Astrocyte of the cerebellum (primary cell): ENCODE results near the gene DHX34.

Experiments used
- DNase-seq: peaks from one replicate; pipeline ENCODE4 v3.0.0-alpha.2; 2011; ENCODE audit warnings: low read depth
- H3K4me3 ChIP-seq: 2 replicates; pipeline ENCODE4 v1.5.1; 2011; ENCODE audit warnings: mild to moderate bottlenecking, low read depth, low read length, moderate library complexity
- CTCF ChIP-seq: IDR thresholded peaks from 2 replicates; pipeline ENCODE4 v1.5.1; 2012; ENCODE audit warnings: low read length, low read depth, moderate library complexity, mild to moderate bottlenecking; ENCODE audit errors: missing control alignments
- in situ Hi-C: cut with HindIII; loops from 2 replicates; pipeline ENCODE4 v1.10.0; 2017; ENCODE audit warnings: low sequenced_read_pairs

The DHX34 gene

GRCh38 chr19:47374876-47375693, 26.0 kb downstream of the DHX34 start:
- H3K4me3 ChIP-seq: no peak overlapping the region
- no peak for TF ChIP-seq CTCF
- no peak for DNase-seq
- in situ Hi-C loops: no loop called here

- DNase-seq: no peak
- in situ Hi-C loops: no loop called here
- H3K4me3 ChIP-seq: no peak overlapping the region
- no peak for TF ChIP-seq CTCF
These were observed 26.8 kb downstream of the DHX34 start for GRCh38 chr19:47375694-47376588.

GRCh38 chr19:47376589-47377144, 27.6 kb downstream of the DHX34 start:
- no peak for TF ChIP-seq CTCF
- no peak overlapping the region for H3K4me3 ChIP-seq
- DNase-seq: no peak
- in situ Hi-C loops: no loop called here

- DNase-seq: no peak
- in situ Hi-C loops: no loop called here
- TF ChIP-seq CTCF: no peak
- H3K4me3 ChIP-seq: no peak overlapping the region
These were observed 28.1 kb downstream of the DHX34 start for GRCh38 chr19:47377208-47377701.

- H3K4me3 ChIP-seq: no peak overlapping the region
- in situ Hi-C loops: no loop called here
These were observed 28.7 kb downstream of the DHX34 start for GRCh38 chr19:47377801-47378200.

More at GRCh38 chr19:47377801-47378200, 28.7 kb downstream of the DHX34 start:
- no peak for TF ChIP-seq CTCF
- DNase-seq: no peak
